IPS DF 6.9 (cell line): Measurements from ENCODE around the gene ZNF502.

ENCODE experiments used
- DNase-seq: peaks from one replicate; pipeline ENCODE4 v3.0.0-alpha.2; 2013; ENCODE audit warnings: low read depth, low spot score
- H3K27ac ChIP-seq: one replicate; pipeline ENCODE4 v1.5.1; 2013; ENCODE audit warnings: low read length, control low read depth
- H3K27me3 ChIP-seq: 2 replicates; pipeline ENCODE4 v1.6.1; 2013; ENCODE audit warnings: mild to moderate bottlenecking, low read length; ENCODE audit not compliant: control insufficient read depth, insufficient read depth
- H3K36me3 ChIP-seq: 2 replicates; pipeline ENCODE4 v1.6.1; 2013; ENCODE audit warnings: low read length; ENCODE audit not compliant: control insufficient read depth, insufficient read depth
- H3K4me1 ChIP-seq: 2 replicates; pipeline ENCODE4 v1.6.1; 2013; ENCODE audit warnings: low read length; ENCODE audit not compliant: control insufficient read depth, insufficient read depth
- H3K4me3 ChIP-seq: 2 replicates; pipeline ENCODE4 v1.5.1; 2013; ENCODE audit warnings: mild to moderate bottlenecking, low read length
- H3K9me3 ChIP-seq: 2 replicates; pipeline ENCODE4 v1.6.1; 2013; ENCODE audit warnings: low read length, inconsistent platforms; ENCODE audit not compliant: control insufficient read depth, insufficient read depth
- WGBS: extraction: QIAGEN DNeasy Blood & Tissue Kit; methylation state at CpG from one replicate; pipeline ENCODE4 v1.1.7; 2013; ENCODE audit warnings: mixed read lengths, missing lambda C conversion rate; ENCODE audit not compliant: insufficient read length, insufficient coverage; 5-methylcytosine and 5-hydroxymethylcytosine counted together

Gene ZNF502

GRCh38 chr3:44771424-44772098 is 59.1 kb downstream of the ZNF502 start:
- Histone ChIP-seq H3K36me3 (peaks cover 8% of the 10 kb centered on the region; the same call in 1 of the 2 replicates), H3K9me3 (peaks cover 5% of the 10 kb centered on the region)
- no CpG with 5 or more reads among the region's 1 CpG for WGBS

GRCh38 chr3:44772099-44772442 is 59.6 kb downstream of the ZNF502 start:
- Histone ChIP-seq H3K27ac (no peak overlapping the region), H3K36me3 (peaks cover 8% of the 10 kb centered on the region; the same call in 1 of the 2 replicates), H3K27me3 (no peaks in the 10 kb centered on the region), H3K4me1 (no peaks in the 10 kb centered on the region), H3K4me3 (no peak overlapping the region), H3K9me3 (peaks cover 5% of the 10 kb centered on the region)
- no CpG with 5 or more reads among the region's 1 CpG for WGBS
- no peak for DNase-seq

More at GRCh38 chr3:44771424-44772098, 59.1 kb downstream of the ZNF502 start:
- DNase-seq: no peak
- H3K27ac ChIP-seq: no peak overlapping the region
- no peak overlapping the region for H3K4me3 ChIP-seq
- H3K27me3 ChIP-seq: no peaks in the 10 kb centered on the region
- H3K4me1 ChIP-seq: no peaks in the 10 kb centered on the region
